CD4-positive, alpha-beta T cell (primary cell): ENCODE data around the gene RGL1. TPM values are rescaled to one million over a fixed set of nuclear protein-coding genes. Genes with fewer than 3 reads are reported as not detected.

Experiments used
- ATAC-seq: fragments of 200-7000 bp; cut with Tn5 transposase; one replicate; pipeline ENCODE4 v1.10.0; 2022; ENCODE audit warnings: mild to moderate bottlenecking; ENCODE audit not compliant: poor library complexity
- CTCF ChIA-PET: fragments of 350-600 bp; sonication (Branson Sonifier 250); formaldehyde crosslinking; loops from one replicate; lab custom pipeline; 2021; ENCODE audit warnings: antibody characterized with exemption, inconsistent platforms; lab: Charles Lee
- POLR2A ChIA-PET: fragments of 350-600 bp; sonication (Branson Sonifier 250); formaldehyde crosslinking; loops from one replicate; lab custom pipeline; 2021; ENCODE audit warnings: antibody characterized with exemption, inconsistent platforms; lab: Charles Lee
- DNase-seq, 14 experiments: peaks; one replicate each; pipeline ENCODE4 v3.0.0-alpha.2; 2013 to 2020; ENCODE audit warnings: mixed read lengths in 2 of 14
- H3K27ac ChIP-seq, 2 donors: one replicate each; pipeline versions ENCODE4 v1.5.1 to v1.7.0; 2013; ENCODE audit warnings: low read length in 2 of 2, low read depth in 1 of 2, mild to moderate bottlenecking in 1 of 2
- H3K27me3 ChIP-seq, 2 experiments: 1 replicate in 1 of 2; 2 replicates in 1 of 2; pipeline versions ENCODE4 v1.6.1 to v1.7.0; 2013; ENCODE audit warnings: low read length in 2 of 2, control low read depth in 1 of 2, mild to moderate bottlenecking in 1 of 2, moderate library complexity in 1 of 2; ENCODE audit not compliant: insufficient read depth in 2 of 2, control insufficient read depth in 1 of 2
- H3K36me3 ChIP-seq: one replicate; pipeline ENCODE4 v1.6.1; 2013; ENCODE audit warnings: low read length, control low read depth; ENCODE audit not compliant: insufficient read depth
- H3K4me1 ChIP-seq: one replicate; pipeline ENCODE4 v1.6.1; 2013; ENCODE audit warnings: low read length, control low read depth; ENCODE audit not compliant: insufficient read depth
- H3K4me3 ChIP-seq: one replicate; pipeline ENCODE4 v1.5.1; 2013; ENCODE audit warnings: mild to moderate bottlenecking, low read length, moderate library complexity
- H3K9me3 ChIP-seq, 2 experiments: 1 replicate in 1 of 2; 2 replicates in 1 of 2; pipeline versions ENCODE4 v1.6.1 to v1.7.0; 2013; ENCODE audit warnings: low read length in 2 of 2, mild to moderate bottlenecking in 2 of 2, control low read depth in 1 of 2, moderate library complexity in 1 of 2; ENCODE audit not compliant: control insufficient read depth in 1 of 2, insufficient read depth in 1 of 2
- H3K27ac Mint-ChIP-seq: one replicate; pipeline ENCODE4 v1.8.0; 2020; ENCODE audit warnings: mixed read lengths
- H3K27me3 Mint-ChIP-seq: one replicate; pipeline ENCODE4 v1.8.0; 2021; ENCODE audit warnings: mixed read lengths
- H3K36me3 Mint-ChIP-seq: one replicate; pipeline ENCODE4 v1.8.0; 2021; ENCODE audit warnings: low read depth, mixed read lengths
- H3K4me1 Mint-ChIP-seq: one replicate; pipeline ENCODE4 v1.8.0; 2021; ENCODE audit warnings: low read depth, mixed read lengths
- H3K4me3 Mint-ChIP-seq: one replicate; pipeline ENCODE4 v1.8.0; 2020; ENCODE audit warnings: mild to moderate bottlenecking, mixed read lengths
- H3K9me3 Mint-ChIP-seq: one replicate; pipeline ENCODE4 v1.8.0; 2020; ENCODE audit warnings: mixed read lengths
- intact Hi-C, 2 experiments: fragments of 100-400 bp; cut with DNase I in 1 of 2; cut with micrococcal nuclease in 1 of 2; formaldehyde crosslinking; loops; one replicate each; pipeline versions ENCODE4 v1.15.1 to v1.9.0; 2023 to 2025; cut with DNase I, micrococcal nuclease
- total RNA-seq, 174 experiments: library from RNA in 2 of 174; stranded (reverse) in 2 of 174; gene quantifications; one replicate each; pipeline ENCODE4 v1.2.3 and lab custom pipeline; 2021 to 2026
- TF ChIP-seq, protein P1 (sequence below): fragments of 200-600 bp; IDR thresholded peaks from one replicate; pipeline ENCODE4 v1.8.0; 2022; ENCODE audit warnings: antibody characterized with exemption, mild to moderate bottlenecking

RGL1 gene
- total RNA-seq, 2 experiments from 2014 or later, result 1.2 to 1.8 TPM

DNA sequence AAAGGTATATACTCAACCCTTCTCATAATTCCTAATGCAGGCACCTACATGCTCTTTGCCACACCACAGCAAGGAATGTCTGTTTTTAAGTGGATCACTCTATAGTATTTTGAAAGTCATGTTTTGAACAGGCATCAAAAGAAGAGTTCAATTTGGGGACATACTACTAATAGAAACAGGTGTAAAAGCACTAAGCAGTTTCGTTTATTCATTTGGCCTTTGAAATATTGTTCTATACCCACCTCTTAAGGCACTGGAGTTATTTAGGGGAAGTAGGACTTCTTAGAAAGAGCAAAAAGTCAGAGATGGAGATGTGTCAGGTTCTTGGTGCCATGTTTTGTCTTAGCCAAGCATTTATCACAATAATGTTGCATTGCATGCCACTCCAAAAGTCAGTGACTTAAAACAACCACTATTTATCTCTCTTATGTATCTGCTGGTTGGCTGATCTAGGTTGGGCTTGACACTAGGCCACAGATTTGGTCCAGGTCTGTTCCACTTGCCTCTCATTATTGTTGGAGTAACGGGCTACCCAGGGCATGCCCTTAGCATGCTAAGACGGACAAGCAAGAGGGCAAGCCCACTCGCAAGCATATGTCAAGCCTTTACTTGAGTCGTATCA lies 107.5 kb downstream of the RGL1 start:
- Mint-ChIP-seq H3K36me3 (peaks cover 15% of the 10 kb centered on the region), H3K4me3 (no peak overlapping the region), H3K4me1 (peaks cover 11% of the 10 kb centered on the region), H3K9me3 (no peaks in the 10 kb centered on the region), H3K27me3 (no peaks in the 10 kb centered on the region), H3K27ac (no peak overlapping the region)
- H3K27ac ChIP-seq, result no peak overlapping the region
- peaks cover 9% of the 10 kb centered on the region for H3K4me1 ChIP-seq
- no peak for ATAC-seq
- POLR2A ChIA-PET, result no interaction called here
- peaks cover 2% of the 10 kb centered on the region for H3K36me3 ChIP-seq
- H3K4me3 ChIP-seq, result no peak overlapping the region
- no peaks in the 10 kb centered on the region for H3K9me3 ChIP-seq
- TF ChIP-seq, protein P1, sequence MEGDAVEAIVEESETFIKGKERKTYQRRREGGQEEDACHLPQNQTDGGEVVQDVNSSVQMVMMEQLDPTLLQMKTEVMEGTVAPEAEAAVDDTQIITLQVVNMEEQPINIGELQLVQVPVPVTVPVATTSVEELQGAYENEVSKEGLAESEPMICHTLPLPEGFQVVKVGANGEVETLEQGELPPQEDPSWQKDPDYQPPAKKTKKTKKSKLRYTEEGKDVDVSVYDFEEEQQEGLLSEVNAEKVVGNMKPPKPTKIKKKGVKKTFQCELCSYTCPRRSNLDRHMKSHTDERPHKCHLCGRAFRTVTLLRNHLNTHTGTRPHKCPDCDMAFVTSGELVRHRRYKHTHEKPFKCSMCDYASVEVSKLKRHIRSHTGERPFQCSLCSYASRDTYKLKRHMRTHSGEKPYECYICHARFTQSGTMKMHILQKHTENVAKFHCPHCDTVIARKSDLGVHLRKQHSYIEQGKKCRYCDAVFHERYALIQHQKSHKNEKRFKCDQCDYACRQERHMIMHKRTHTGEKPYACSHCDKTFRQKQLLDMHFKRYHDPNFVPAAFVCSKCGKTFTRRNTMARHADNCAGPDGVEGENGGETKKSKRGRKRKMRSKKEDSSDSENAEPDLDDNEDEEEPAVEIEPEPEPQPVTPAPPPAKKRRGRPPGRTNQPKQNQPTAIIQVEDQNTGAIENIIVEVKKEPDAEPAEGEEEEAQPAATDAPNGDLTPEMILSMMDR, result no peak
- no peaks in the 10 kb centered on the region for H3K27me3 ChIP-seq
- intact Hi-C loops, result loop anchor here in 1 of 2 experiments (10.0 kb wide), 1 partner anchor 228 kb away; no protein-coding TSS in a partner anchor
- CTCF ChIA-PET, result no interaction called here
- no peak for DNase-seq

- H3K36me3 Mint-ChIP-seq, result peaks cover 12% of the 10 kb centered on the region
- TF ChIP-seq, protein P1, result no peak
- Histone ChIP-seq H3K27ac (no peak overlapping the region), H3K4me3 (no peak overlapping the region), H3K9me3 (no peaks in the 10 kb centered on the region), H3K27me3 (no peaks in the 10 kb centered on the region), H3K4me1 (peaks cover 9% of the 10 kb centered on the region), H3K36me3 (peaks cover 2% of the 10 kb centered on the region)
- H3K27ac Mint-ChIP-seq, result no peak overlapping the region
- POLR2A ChIA-PET, result interaction anchor here (0.6 to 2.8 kb wide), 2 partner anchors 249 to 258 kb away, joined by 4 to 15 read pairs; no protein-coding TSS in a partner anchor
- no peak overlapping the region for H3K4me3 Mint-ChIP-seq
- no peaks in the 10 kb centered on the region for H3K9me3 Mint-ChIP-seq
- H3K4me1 Mint-ChIP-seq, result peaks cover 11% of the 10 kb centered on the region
- CTCF ChIA-PET, result interaction anchor here (4.2 kb wide), 1 partner anchor 259 kb away, joined by 57 read pairs; the partner anchor contains the start of gene APOBEC4
- DNase-seq (no peak), ATAC-seq (no peak)
- intact Hi-C loops, result loop anchor here in 1 of 2 experiments (10.0 kb wide), 1 partner anchor 229 kb away; no protein-coding TSS in a partner anchor
- H3K27me3 Mint-ChIP-seq, result no peaks in the 10 kb centered on the region
Measured at GRCh38 chr1:183913567-183913993, 108.7 kb downstream of the RGL1 start.

DNA sequence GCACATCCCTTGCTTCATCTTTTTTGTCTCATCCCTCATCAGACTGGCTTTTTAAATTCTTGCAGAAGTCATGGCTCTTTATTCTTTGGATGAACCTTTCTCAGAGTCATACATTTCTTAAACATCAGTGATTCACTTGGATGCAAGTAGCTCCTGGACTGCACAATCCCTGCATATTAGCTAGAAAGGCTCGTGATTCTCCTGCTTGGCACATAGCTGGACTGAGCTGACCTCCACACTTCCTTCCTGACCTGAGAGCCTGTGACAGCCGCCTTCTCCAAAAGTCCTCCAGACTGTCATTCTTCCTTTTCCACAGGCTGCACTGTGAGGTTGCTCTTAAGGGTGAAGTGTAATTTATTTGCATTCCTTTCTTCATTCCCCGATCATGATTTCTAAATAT lies 109.4 kb downstream of the RGL1 start:
- ChIA-PET CTCF (interaction anchor here (4.2 kb wide), 1 partner anchor 260 kb away, joined by 57 read pairs; the partner anchor contains the start of gene APOBEC4), POLR2A (interaction anchor here (2.8 kb wide), 1 partner anchor 259 kb away, joined by 15 read pairs; no protein-coding TSS in a partner anchor)
- Mint-ChIP-seq H3K4me3 (no peak overlapping the region), H3K4me1 (peaks cover 11% of the 10 kb centered on the region), H3K27me3 (no peaks in the 10 kb centered on the region), H3K27ac (no peak overlapping the region), H3K36me3 (peaks cover 8% of the 10 kb centered on the region), H3K9me3 (no peaks in the 10 kb centered on the region)
- TF ChIP-seq, protein P1, result no peak
- intact Hi-C loops, result loop anchor here in 1 of 2 experiments (10.0 kb wide), 1 partner anchor 229 kb away; no protein-coding TSS in a partner anchor
- Histone ChIP-seq H3K36me3 (peaks cover 2% of the 10 kb centered on the region), H3K27me3 (no peaks in the 10 kb centered on the region), H3K4me3 (no peak overlapping the region), H3K27ac (no peak overlapping the region), H3K4me1 (peaks cover 9% of the 10 kb centered on the region), H3K9me3 (no peaks in the 10 kb centered on the region)
- DNase-seq (no peak), ATAC-seq (no peak)
